NCI-H345 (cell line): ENCODE results near the gene EFS.

Source experiments
- DNase-seq: peaks from one replicate; lab custom pipeline; 2025; lab: John Stamatoyannopoulos, UW

The EFS gene

DNA sequence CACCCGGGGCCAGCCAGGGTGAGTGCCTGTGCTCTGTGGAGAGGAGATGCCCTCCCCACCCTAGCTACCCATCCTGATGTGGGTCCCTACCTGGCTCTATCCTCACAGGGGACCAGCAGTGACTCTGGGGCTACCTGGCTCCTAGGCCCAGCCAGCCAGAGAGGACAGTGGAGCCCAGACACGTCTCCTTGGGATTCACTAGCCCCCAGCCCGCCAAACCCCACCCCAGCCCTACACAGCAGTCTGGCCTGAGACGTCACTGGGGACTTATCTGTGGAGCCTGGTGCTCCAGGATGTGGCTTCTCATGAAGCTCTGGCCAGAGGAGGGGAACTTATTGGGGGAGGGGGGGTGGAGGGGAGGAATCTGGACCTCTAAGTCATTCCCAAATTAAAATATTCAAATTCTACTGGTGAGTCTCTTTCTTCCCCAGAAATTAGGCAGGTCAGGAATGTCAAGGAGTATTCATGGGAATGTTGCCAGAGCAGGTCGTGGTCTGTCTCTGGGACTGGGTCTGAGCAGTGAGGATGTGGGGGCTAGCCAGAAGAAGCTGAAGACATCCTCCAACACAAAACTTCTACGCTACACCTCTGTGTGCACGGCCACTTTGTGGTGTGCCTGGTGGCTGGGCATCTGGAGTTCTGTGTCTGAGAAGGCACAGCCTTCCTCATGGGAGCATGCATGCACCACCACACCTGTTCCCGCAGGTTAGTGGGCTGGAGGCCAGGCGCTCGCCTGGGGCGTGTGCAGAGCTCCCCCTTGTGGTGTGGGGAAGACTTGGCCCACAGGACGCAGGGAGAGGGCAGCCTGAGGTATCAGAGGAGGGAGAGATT is 14.6 kb upstream of the EFS start:
- DNase-seq: peak; percentile 59

DNA sequence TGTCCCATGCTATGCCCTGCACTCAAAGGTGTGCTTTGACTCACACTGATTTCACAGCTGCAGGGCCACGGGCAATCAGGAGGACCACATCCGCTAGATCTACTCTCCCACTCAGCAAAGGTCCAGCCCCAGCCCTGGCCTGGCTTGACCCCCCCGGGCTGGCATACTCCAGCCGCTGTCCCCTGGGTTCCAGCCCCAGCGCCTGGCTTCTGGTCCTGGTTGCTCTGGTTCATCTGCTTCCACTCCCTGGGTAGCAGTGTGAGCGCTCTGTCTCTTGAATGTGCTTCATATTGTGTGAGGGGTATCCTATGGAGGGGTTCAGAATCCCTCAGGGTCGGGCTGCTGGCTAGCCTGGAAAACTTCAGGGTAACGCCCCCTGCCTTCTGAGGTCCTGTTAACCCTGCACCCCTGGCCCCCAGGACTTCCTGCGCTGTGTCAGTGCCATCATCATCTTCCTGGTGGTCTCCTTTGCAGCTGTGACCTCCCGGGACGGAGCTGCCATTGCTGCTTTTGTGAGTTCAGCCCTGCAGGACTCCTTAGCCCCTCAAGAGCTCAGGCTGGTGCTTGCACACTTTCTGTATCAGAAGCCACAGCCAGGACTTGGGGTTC is 13.7 kb upstream of the EFS start:
- no peak for DNase-seq

GRCh38 chr14:23377573-23378563 is 12.9 kb upstream of the EFS start:
- no peak for DNase-seq

DNA sequence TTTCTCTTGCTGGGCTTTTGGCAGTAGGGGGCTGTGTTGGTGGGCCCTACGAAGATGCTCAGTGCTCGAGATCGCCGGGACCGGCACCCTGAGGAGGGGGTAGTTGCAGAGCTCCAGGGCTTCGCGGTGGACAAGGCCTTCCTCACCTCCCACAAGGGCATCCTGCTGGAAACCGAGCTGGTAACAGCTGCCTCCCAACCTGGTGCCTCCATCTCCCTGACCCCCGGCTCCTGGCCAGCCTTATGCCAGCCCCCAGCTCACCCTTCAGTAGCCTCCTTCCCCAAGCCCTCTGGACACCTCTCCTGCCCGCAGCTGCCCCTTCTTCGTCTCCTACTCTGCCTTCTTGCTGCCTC is 12.2 kb upstream of the EFS start:
- DNase-seq: no peak

- no peak for DNase-seq
These were observed 11.7 kb upstream of the EFS start, which contains the start of gene CMTM5 for GRCh38 chr14:23376482-23377197. CMTM5 (plus strand) TSS chr14:23377046; CDS start chr14:23377252, 206 bp downstream.

DNA sequence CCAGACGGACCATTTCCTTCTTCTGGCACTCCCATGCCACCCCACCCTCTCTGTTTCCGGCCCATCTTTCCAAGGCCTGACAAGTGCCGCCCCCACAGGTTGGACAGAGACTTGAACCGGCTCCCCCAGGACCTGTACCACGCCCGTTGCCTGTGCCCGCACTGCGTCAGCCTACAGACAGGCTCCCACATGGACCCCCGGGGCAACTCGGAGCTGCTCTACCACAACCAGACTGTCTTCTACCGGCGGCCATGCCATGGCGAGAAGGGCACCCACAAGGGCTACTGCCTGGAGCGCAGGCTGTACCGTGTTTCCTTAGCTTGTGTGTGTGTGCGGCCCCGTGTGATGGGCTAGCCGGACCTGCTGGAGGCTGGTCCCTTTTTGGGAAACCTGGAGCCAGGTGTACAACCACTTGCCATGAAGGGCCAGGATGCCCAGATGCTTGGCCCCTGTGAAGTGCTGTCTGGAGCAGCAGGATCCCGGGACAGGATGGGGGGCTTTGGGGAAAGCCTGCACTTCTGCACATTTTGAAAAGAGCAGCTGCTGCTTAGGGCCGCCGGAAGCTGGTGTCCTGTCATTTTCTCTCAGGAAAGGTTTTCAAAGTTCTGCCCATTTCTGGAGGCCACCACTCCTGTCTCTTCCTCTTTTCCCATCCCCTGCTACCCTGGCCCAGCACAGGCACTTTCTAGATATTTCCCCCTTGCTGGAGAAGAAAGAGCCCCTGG is 10.7 kb upstream of the EFS start:
- no peak for DNase-seq

DNA sequence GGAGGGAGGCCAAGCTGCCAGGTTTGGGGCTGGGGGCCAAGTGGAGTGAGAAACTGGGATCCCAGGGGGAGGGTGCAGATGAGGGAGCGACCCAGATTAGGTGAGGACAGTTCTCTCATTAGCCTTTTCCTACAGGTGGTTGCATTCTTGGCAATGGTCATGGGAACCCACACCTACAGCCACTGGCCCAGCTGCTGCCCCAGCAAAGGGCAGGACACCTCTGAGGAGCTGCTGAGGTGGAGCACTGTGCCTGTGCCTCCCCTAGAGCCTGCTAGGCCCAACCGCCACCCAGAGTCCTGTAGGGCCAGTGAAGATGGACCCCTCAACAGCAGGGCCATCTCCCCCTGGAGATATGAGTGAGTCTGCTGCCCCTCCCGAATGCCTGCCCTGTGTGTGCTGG is 8.1 kb upstream of the EFS start:
- DNase-seq: no peak

- no peak for DNase-seq
These were observed 7.5 kb upstream of the EFS start, which contains the start of gene IL25 for GRCh38 chr14:23372509-23372908. IL25 (plus strand) TSS chr14:23372809.

DNA sequence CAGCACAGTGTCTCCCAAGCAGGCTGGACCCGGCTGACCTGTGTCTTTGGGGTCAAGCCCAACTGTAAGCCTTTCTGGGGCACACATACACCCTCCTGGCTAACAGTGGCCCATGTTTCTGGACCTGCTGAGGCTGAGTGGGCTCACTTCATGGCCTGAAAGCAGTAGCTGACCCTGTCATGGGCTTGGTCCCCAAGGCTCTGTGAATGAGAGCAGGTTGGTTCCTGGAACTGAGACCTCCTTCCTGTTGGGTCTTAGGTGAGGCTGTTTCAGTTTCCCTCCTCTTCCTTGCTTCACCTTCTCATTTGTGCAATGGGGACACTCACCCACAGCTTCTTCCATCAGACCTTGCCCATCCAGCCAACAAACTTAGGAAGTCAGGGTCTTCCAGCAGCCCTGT is 6.9 kb upstream of the EFS start:
- no peak for DNase-seq

- no peak for DNase-seq
These were observed 5.2 kb upstream of the EFS start for GRCh38 chr14:23370221-23370620.

- no peak for DNase-seq
These were observed 1.5 kb upstream of the EFS start for GRCh38 chr14:23366426-23366921.

DNA sequence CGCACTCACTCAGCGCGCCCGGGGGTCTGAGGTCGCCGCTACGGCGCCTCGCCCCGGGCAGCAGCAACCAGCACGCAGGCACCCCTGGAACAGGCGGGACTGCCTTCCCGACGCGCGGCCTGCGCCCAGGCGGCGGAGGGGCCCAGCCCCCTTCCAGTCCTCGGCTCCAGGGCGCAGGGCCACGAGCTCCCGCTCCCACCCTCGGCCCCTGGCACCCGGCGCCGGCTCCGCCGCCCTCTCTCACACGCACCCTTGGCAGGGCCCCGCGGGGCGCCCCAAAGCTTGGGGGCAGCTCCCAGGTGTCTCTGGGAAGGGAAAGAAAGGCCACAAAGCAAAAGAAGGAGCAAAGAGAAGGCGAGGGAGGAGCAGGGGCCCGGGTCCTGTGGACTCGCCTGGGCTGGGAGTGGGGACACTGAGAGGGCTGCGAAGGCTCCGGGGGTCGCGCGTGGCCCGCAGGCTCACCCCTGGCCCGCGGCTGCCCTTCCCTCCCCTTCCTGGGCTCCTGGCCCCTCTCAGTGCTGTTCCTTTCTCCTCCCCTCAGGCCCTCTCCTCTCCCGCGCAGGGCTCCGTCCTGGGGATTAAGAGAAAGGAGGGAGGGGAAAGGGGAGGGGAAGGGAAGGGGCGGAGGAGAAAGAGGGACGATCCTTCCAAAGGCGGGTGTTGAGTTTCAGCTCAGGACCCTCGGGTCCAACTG is 907 bp upstream of the EFS start:
- DNase-seq: no peak

DNA sequence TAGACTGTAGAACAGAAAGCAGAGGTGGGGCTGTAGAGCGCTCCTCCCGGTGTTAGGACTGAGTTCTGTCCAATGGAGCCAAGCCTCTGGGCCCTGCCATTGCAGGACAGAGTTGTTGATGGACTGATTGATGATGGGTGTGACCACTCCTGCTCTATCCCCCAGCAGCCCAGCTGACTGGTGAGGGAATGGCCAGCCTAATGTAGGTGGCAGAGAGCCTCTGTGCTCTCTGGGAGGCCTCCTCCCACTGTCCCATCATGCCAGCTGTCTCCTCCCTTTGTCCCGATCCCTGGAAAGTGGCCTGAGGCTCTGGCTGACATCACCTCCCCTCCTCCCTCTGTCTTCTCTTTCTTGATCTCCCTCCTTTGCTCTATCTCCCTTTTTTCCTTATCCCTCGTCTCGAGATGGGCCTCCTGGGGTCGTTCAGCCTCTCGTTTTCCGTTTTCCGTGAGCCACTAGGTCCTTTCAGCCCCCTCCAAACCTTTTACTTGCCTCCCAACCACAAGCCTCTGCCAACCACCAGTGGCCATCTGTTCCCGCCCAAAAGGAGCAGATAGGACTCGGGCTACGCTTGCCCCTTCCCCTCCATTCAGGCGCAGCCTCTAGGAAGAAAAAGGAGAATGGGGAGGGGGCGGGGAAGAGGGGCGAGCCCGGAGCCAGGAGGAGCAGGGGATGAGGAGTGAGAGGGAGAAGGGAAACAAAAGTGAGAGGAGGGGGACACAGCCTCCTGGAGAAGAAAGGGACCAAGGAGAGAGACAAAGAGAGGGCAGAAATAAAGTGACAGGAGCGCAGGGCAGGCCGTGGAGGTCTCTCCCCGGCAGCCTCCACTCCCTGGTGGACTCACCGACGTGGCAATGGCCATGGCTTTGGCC is 572 bp downstream of the EFS start:
- DNase-seq: no peak

GRCh38 chr14:23362200-23362599 is 2.8 kb downstream of the EFS start:
- no peak for DNase-seq

GRCh38 chr14:23361763-23362162 is 3.2 kb downstream of the EFS start:
- DNase-seq: no peak

GRCh38 chr14:23361320-23361719 is 3.7 kb downstream of the EFS start:
- DNase-seq: no peak

DNA sequence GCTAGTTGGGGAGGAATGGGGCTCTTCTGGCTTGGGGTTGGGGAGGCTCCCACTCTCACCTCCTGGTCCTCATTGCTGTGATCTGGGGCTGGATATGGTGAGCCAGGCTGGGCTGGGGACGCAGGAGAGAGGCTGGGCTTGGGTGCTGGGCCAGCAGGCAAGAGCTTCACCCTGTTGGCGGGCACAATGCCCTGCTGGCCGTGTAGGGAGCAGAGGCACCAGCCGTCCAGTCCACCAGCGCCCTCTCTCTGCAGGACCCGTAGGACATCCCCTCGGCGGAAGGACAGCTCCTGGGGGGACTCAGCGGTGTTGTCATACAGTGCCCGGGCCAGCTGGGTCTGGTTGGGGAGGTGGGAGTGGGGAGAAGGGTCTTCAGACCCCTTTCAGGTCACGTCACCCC is 4.5 kb downstream of the EFS start:
- DNase-seq: no peak

GRCh38 chr14:23359722-23360447 is 5.1 kb downstream of the EFS start:
- DNase-seq: no peak
